Left renal pelvis (tissue), 4 donors: ENCODE measurements around the gene MLKL. TPM values are rescaled to one million over a fixed set of nuclear protein-coding genes. Genes with fewer than 3 reads are reported as not detected.
"Not testable (repeated sequence)": the region's sequence is repeated elsewhere in the genome, so short reads cannot be mapped to it uniquely, and the experiment has no call there.

Source experiments
- DNase-seq, 4 donors: peaks; one replicate each; pipeline ENCODE4 v3.0.0-alpha.2; 2013; ENCODE audit warnings: low read depth in 4 of 4, low spot score in 3 of 4
- polyA plus RNA-seq, 4 donors: library from polyadenylated mRNA; unstranded; fragments of 120-200 nt; gene quantifications; one replicate each; pipeline ENCODE4 v1.2.1, GENCODE V29; 2013; ENCODE audit not compliant: insufficient read length in 4 of 4

MLKL gene
- polyA plus RNA-seq, 4 donors, result 2.7 to 4.7 (median 3.7) TPM

DNA sequence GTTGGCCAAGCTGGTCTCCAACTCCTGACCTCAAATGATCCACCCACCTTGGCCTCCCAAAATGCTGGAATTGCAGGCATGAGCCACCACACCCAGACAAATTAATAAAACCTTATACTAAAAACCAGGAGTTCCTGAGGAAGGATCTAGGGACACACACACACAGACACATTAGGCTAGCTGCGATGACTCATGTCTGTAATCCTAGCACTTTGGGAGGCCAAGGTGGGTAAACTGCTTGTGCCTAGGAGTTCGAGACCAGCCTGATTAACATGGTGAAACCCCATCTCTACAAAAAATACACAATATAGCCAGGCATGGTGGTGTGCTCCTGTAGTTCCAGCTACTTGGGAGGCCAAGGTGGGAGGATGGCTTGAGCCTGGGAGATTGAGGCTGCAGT, 47.8 kb downstream of the MLKL start:
- not testable (repeated sequence) for DNase-seq

DNA sequence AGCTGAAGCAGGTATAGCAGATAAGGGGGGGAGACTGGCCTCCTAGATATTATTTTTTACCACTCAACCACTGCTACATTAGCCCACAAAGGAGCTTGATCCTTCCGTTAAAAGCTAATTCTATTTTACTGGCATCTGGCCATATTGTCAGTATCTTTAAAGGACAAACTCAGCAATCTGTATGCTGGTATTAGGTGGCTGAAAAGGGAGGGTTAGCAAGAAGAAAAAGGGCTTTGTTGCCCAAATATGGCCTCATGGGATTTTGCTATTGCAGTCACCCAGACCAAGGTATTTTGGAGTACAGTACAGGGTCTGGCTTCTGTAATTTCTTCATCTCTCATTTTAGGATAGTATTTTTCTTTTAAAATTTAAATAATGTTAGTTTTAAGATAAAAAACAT, 48.4 kb downstream of the MLKL start:
- no peak for DNase-seq

DNA sequence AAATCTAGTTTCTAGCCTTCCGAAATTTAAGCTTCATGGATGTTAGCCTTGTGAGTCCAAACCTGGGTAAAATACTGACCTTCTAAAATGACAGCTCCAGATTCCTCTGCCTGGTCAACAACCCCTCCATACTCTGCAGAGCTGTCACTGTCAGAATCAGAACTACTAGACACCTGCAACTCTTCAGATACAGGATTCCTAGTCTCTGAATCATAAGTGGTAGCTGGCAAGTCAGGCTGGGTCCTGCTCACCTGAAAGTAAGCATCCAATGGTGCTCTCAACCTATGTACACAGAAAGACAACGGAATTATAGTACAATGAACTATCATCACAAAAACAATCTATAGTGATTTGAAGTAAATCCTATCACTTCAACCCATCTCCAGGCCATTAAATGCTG, 48.8 kb downstream of the MLKL start:
- DNase-seq, result no peak

DNA sequence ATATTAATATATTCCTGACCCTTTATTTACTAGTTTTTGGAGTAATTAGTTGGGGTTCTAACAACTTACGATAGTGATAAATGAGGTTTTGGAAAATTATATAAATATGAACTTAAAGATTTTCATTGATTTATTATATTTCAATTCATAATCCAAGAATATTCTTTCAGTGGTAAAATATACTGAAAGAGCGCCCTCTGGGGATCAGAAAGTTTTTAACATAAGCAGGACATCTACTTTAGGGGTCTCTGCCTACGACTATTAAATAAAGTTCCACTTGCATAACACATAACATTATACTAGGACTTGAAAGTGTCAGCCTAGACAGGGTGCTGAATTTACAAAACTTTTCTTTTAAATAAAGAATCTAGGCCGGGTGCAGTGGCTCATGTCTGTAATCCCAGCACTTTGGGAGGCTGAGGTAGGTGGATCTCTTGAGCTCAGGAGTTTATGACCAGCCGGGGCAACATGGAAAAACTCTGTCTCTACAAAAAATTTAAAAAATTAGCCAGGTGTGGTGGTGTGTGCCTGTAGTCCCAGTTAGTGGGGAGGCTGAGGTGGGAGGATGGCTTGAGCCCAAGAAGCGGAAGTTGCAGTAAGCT, 49.6 kb downstream of the MLKL start:
- no peak for DNase-seq

DNA sequence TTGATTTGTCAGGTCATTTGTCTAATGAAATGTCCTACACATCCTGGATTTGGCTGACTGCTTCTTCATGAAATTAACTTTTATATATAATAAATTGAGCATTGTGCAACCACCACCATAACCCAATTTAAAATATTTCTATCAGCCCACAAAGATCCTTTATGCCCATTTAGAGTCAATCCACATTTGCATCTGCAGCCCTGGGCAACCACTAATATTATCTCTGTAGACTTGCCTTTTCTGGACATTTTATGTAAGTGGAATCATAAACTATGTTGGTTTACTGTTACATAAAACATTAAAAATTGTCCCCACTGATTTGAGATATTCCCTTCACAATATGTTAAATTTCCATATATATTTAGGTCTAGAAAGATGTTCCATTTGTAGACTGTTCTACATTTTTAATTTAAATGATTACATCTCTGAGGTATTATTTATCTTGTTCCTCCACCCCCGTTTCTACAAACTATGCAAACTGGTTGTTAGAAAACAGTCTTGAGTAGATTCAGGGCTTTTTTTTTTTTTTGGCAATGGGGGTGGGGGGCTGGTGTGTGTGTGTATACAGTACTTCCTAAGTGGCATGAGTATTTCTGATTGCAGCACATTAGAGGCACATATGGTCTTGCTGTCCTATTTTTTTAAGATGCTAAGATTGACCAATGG, 50.7 kb downstream of the MLKL start:
- no peak for DNase-seq

DNA sequence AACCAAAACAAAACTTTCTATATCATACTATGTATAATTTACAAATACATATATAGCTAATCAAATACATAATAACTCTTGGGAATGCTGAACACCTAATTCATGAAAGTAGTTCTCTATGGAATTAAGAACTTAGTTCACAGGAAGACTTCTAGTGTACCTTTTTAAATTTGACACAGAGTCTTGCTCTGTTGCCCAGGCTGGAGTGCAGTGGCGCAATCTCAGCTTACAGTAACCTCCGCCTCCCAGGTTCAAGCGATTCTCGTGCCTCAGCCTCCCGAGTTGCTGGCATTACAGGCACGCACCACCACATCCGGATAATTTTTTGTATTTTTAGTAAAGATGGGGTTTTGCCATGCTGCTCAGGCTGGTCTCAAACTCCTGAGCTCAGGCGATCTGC, 58.7 kb downstream of the MLKL start:
- DNase-seq, result no peak

DNA sequence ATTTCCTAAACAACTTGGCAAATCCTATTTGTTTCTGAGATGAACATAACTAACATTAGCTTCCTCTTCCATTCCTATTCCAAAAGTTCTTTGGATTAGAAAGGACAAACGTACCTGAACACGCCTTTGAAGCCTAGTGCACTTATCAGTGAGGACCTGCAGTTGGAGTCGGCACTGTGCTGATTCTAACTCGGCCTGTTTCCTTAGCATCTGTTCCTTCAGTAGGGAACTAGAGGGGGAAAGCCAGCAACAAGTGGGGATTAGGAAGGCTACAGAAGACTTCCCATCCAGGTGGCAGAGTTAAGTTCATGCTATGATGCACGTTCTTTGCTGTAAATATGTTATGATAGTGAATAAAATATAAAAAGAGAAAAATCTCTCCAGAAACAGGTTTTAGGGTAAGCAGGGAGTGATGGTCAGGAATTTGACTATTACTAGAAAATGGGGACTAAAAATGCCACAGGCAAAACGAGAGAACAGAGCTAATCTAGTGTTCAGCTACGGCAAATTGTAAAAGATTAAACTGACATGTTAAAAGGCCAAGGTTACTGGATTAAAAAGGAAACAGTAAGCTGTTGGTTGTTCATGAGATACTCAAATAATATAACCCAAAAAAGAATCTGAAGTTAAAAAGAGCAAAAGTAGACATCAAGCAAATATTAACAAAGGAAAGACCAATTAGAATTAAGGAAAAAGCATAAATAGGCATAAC, 62.8 kb downstream of the MLKL start:
- DNase-seq, result no peak

DNA sequence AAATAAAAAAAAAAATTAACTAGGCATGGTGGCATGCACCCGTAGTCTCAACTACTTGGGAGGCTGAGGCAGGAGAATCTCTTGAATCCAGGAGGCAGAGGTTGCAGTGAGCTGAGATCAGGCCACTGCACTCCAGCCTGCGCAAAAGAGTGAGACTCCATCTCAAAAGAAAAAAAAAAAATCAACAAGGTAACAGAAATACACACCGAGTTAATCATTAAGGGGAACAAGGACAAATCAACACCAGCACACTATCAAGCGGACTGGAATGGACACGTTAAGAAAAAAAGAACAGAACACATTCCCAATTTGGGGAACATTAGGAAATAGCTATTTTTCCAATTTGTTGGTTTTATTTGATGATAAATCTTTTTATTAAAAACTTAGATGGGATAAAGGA, 65.4 kb downstream of the MLKL start:
- DNase-seq, result no peak

DNA sequence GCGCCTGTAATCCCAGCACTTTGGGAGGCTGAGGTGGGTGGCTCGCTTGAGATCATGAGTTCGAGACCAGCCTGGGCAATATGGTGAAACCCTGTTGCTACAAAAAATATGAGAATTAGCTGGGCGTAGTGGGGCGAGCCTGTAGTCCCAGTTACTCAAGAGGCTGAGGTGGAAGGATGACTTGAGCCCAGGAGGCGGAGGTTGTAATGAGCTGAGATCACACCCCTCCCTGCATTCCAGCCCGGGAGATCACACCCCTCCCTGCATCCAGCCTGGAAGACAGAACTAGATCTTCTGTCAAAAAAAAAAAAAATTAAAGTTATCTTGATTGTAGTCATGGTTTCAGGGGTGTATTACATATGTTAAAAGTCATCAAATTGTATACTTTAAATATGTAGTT, 67.0 kb downstream of the MLKL start:
- no peak for DNase-seq

DNA sequence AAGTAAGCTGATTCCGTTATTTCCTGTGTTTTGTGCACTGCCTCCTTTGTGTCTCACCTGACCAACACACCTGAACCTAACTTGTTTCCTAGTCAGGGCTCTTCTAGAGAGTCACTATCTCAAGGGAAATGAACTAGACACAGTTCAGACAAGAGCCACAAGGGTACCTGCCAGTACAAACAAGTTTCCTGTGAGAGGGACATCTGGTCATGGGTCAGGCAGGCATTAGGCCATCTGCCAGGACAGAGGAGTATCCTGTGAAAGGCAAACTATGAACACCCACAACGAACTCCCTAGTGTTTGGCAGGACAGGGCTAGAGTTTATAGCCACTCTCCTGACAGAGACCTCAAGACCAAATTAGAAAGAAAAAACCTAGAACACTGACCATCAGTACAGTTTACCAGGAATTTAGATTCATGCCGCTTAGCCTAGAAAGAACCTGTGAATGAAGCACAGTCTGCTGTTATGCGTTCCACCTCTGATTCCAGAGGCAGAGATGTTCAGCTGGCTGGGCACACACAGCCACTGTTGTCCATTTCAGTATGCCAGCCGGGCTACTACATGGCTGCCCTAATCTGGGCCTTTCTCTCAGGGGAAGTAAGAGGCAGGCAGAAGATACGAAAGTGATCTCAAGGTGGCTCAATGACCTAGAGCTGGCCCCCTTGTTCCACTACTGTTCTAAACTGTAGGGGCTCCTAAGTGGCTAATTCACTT, 73.0 kb downstream of the MLKL start:
- no peak for DNase-seq

DNA sequence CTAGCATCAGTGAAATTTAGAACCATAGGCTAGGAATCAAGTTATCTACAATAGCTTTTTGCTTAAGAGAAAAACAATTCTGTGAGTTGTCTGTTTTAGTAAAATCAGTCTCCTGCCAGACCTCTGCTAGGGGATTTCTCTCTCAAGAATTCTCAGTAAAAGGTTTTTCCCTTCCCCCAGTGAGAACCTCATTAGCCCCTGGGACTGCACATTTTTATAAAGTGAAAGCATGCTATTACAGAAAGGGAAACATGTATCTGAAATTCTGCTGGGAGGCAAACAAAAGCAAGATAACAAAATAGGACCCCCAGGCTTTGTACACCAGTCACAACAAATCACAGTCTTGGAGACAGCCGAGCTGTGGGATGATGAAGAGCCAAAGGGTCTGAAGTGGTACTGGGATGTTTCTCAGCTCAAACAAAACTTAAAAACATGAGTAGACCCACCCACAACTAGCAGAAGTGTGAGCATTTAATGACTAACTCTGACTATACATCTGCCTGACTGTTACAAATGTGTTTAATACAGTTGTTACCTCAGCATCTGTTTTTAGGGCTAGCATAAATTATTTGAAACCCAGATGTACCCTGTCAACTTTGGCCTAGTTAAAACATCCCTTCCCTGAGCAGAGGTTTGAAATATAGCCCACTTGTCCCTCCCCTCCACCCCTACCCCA, 73.8 kb downstream of the MLKL start:
- DNase-seq, result no peak

DNA sequence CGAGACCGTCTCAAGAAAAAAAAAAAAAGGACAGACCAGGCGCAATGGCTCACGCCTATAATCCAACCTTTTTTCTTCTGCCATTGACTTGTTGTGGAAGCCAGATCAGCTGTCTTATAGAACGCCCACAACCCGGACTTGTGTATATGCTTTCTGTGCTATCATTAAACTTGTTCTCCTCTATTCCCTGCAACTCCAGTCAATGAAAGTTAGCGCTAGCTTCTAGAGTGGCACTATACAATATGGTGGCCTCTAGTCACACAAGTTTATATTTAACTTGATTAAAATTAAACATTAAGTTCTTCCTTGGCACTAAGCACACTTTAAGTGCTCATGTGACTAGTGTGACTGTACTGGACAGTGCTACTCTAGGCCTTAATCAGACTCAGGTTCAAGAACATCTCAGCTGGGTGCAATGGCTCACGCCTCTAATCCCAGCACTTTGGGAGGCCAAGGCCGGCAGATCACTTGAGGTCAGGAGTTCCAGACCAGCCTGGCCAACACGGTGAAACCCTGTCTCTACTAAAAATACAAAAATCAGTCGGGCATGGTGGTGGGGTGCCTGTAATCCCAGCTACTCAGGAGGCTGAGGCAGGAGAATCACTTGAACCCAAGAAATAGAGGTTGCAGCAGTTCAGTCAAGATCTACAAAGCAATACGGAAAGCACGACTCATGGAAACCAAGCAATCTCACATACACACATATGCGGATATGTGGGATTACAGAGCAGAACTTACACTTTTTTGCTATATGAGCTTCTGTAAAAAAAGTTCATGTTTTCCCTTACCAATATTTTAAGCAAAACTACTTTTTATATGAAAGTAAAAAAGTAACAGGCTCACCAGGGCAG, 74.9 kb downstream of the MLKL start:
- DNase-seq, result no peak

DNA sequence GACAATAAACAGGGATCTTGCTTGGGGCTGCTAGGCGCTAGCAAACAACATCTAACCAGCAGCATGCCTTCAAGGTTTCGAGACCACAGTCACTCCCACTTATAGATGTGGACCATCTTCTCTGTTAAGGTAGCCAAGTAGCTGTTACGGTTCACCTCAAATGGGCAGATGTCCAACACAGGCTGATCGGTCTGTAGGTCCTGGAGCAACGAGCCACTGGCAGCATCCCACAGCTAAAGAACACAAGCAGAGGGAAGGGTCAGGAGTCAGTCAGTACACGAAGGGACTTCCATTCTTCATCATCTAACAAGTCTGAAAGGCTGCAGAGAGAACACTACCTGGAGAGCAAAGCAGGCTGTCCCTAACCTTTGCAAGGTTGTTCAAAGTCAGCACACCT, 76.8 kb downstream of the MLKL start:
- no peak for DNase-seq

DNA sequence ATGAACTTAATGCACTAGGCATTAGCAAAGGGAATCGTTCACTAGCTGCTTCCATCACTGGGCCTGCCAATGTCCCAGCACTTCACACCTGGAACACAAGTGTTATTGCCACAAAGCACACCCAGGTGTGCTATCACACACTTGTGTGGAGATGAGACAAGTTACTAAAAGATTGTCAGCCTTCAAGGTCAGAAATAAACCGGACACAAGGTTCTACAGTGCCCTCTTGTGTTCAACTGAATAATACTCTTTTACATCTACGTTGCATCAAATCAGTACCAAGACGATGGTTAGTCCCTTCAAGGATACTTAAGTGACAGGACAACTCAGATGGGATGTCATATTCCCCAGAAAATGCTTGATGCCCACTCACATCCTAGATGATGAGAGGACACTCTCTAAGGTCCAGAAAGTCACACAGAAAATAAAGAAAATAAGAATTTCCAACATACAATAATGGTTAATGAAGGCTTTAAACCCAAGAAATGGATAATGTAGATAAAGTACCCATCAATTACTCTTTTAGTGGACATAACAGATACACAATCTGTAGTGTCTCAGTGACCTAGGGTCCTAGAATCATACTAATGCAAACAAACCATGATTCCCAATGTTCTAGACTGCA, 77.3 kb downstream of the MLKL start:
- DNase-seq, result no peak

DNA sequence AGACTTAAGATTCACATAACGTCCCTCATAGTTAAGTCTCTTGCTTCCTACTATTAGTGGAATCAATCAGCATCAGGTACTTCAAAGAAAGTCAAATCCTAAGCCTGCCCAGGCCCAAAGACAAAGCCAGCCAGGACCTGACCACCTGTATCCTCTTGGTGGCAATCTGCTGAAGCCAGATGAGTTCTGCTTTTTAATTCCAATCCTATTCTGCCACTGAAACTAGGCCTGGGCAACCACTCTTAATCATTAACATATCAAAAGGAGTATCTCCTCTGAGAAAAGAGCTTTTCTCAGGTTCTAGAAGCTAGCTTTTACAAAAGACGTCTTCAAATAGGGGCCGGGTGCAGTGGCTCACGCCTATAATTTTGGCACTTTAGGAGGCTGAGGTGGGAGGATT, 78.7 kb downstream of the MLKL start:
- no peak for DNase-seq

Other genes starting within 250 kb of the MLKL start
- 100 to 1,000 TPM; 146 to 210 (median 166) TPM for gene GLG1, start 93.7 kb downstream of the MLKL start, polyA plus RNA-seq
- gene RFWD3, start 34.0 kb downstream of the MLKL start, polyA plus RNA-seq, result 10 to 100 TPM; 18.2 to 30.3 (median 28.6) TPM
- gene FA2H, start 74.0 kb upstream of the MLKL start, polyA plus RNA-seq, result 1 to 10 TPM in 3 of 4 donors, under 1 TPM in 1; 0.15 to 5.9 (median 4.1) TPM